Cardiac muscle cell (in vitro differentiated cells and primary cell): ENCODE results near the gene CCDC152. TPM values are rescaled to one million over a fixed set of nuclear protein-coding genes. Genes with fewer than 3 reads are reported as not detected.

Experiments used
- DNase-seq, 2 donors: peaks; one replicate each; pipeline versions ENCODE4 v3.0.0 to v3.0.0-alpha.2; 2010 to 2017; ENCODE audit warnings: low read depth in 1 of 2, low spot score in 1 of 2
- H3K27ac ChIP-seq: fragments of 200-600 bp; sonication (generic); 2 replicates; pipeline ENCODE4 v1.5.1; 2016
- H3K27me3 ChIP-seq: fragments of 200-600 bp; sonication (generic); 2 replicates; pipeline ENCODE4 v1.6.0; 2016; ENCODE audit warnings: control low read depth
- H3K36me3 ChIP-seq: fragments of 200-600 bp; sonication (generic); 2 replicates; pipeline ENCODE4 v1.5.1; 2016; ENCODE audit warnings: control low read depth
- H3K4me1 ChIP-seq: fragments of 200-600 bp; sonication (generic); 2 replicates; pipeline ENCODE4 v1.8.1; 2017; ENCODE audit warnings: low read depth, mild to moderate bottlenecking, mixed run types
- H3K4me3 ChIP-seq: fragments of 200-600 bp; sonication (generic); 2 replicates; pipeline ENCODE4 v1.5.1; 2016; ENCODE audit warnings: mild to moderate bottlenecking
- H3K9me3 ChIP-seq: fragments of 200-600 bp; sonication (generic); 2 replicates; pipeline ENCODE4 v1.5.1; 2017; ENCODE audit warnings: low read depth, mild to moderate bottlenecking, control low read depth
- CTCF ChIP-seq: IDR thresholded peaks from 2 replicates; pipeline ENCODE4 v1.5.1; 2012; ENCODE audit warnings: low read depth, mild to moderate bottlenecking, low read length
- polyA plus RNA-seq: library from polyadenylated mRNA; unstranded; fragments of >200 nt; fragmentation: Nextera tagmentation; extraction: Ambion mirVana; gene quantifications from 2 replicates; pipeline ENCODE4 v1.2.1, GENCODE V29; 2016
- total RNA-seq: library from RNA; depleted of rRNA; stranded (reverse); fragments of >200 nt; gene quantifications from 2 replicates; pipeline ENCODE4 v1.2.3, GENCODE V29; 2016

Gene CCDC152
- total and polyA plus RNA-seq, 2 experiments from 2014 or later, result 1.5 to 6.5 TPM

DNA sequence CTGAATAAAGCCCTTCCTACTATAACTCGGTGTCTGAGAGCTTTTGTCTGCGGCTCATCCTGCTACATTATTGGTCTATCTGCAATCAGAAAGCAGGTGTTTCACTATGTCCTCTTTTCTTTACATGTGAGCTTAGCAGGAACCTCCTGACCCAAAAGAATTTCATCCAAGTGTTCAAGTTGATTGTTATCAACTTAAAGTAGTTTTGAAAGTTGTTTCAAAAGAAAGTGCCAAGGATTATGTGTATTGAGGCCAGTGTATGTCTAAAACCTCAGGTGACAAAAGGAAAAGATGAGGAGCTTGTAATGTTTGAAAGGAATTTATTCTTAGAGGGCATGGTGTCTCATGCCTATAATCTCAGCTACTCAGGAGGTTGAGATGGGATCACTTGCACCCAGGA lies 63.1 kb downstream of the CCDC152 start:
- no peaks in the 10 kb centered on the region for H3K4me1 ChIP-seq
- H3K27me3 ChIP-seq, result no peaks in the 10 kb centered on the region
- DNase-seq, result no peak
- H3K27ac ChIP-seq, result no peak overlapping the region
- no peak for TF ChIP-seq CTCF
- H3K9me3 ChIP-seq, result no peaks in the 10 kb centered on the region
- no peaks in the 10 kb centered on the region for H3K36me3 ChIP-seq
- no peak overlapping the region for H3K4me3 ChIP-seq

DNA sequence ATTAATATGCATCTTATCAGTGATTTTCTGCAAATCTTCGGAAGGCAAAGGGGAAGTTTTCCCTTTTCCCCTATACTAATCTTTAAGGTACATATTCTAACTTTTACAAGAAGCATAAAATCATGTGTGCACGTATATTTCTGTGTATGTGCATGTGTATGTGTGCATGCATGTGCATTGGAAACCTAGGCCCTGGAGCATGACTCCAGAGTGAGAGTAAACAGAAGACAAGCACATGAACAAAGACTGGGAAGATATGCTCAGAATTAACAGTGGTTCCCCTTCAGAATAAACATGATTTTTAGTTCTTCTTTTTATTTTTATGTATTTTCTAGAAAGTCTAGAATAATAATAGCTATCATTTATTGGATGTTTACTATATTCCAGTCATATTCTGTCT lies 65.9 kb downstream of the CCDC152 start:
- no peak for TF ChIP-seq CTCF
- Histone ChIP-seq H3K27ac (no peak overlapping the region), H3K36me3 (no peaks in the 10 kb centered on the region), H3K27me3 (no peaks in the 10 kb centered on the region), H3K4me1 (no peaks in the 10 kb centered on the region), H3K9me3 (no peaks in the 10 kb centered on the region), H3K4me3 (no peak overlapping the region)
- no peak for DNase-seq

DNA sequence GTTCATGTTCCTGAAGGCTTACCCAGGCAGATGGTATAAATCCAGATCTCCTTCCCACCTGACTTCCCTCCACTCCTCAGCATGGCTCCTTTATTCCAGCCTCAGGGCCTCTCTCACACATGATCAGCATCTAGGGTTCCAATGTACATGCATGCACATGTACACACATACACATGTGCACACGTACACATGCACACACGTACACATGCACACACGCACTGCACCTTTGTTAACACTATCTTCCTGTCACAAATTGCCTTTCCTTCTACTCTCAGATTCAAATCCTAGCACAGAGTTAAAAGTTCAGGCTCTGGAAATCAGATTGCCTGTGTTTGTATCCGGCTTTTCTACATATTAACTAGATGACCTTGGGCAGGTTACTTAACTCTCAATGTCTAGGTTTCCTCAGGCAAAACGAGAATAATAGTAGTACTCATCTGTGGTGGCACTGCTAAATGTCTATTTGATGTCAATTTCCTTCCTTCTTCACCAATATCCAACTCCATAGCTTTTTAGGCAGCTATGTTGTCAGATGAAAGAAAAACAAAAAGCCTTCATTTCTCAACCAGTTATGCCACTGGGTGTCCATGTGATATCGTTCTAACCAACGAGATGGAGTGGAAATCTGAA lies 67.8 kb downstream of the CCDC152 start:
- no peak for TF ChIP-seq CTCF
- H3K27me3 ChIP-seq, result no peaks in the 10 kb centered on the region
- DNase-seq, result no peak
- no peaks in the 10 kb centered on the region for H3K4me1 ChIP-seq
- no peaks in the 10 kb centered on the region for H3K9me3 ChIP-seq
- no peak overlapping the region for H3K27ac ChIP-seq
- no peak overlapping the region for H3K4me3 ChIP-seq
- no peaks in the 10 kb centered on the region for H3K36me3 ChIP-seq

DNA sequence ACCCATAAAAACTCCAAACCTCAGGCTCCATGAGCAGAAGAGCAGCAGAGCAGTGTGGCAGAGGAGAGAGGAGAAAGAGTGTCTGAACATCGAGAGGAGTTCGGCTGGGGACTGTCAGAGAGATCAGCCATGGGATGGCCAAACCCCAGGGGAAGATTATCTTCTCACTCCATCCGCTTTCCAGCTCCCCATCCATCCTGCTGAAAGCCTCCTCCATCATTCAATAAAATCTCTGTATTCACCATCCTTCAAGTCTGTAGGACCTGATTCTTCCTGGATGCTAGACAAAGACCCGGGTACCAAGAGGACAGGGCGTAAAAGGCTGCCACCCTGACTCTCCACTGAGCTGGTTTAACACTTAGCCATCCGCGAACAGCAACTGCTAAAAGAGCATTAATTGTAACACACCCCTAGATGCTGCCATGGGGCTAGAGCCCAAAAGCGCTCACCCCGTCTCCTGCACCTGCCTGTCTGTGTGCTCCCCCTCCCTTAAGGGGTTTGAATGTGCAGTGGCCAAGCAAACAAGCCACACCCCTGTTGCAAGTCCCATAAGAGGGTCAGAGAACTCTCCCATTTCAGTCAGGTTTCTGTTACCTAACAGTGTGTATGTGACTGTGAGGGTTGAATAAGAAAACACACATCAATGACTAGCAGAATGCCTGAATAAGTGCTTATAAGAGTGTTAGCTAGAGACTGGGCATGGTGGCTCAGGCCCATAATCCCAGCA lies 69.0 kb downstream of the CCDC152 start:
- Histone ChIP-seq H3K4me1 (no peaks in the 10 kb centered on the region), H3K27ac (no peak overlapping the region), H3K36me3 (no peaks in the 10 kb centered on the region), H3K4me3 (no peak overlapping the region), H3K27me3 (no peaks in the 10 kb centered on the region), H3K9me3 (no peaks in the 10 kb centered on the region)
- TF ChIP-seq CTCF, result no peak
- no peak for DNase-seq

DNA sequence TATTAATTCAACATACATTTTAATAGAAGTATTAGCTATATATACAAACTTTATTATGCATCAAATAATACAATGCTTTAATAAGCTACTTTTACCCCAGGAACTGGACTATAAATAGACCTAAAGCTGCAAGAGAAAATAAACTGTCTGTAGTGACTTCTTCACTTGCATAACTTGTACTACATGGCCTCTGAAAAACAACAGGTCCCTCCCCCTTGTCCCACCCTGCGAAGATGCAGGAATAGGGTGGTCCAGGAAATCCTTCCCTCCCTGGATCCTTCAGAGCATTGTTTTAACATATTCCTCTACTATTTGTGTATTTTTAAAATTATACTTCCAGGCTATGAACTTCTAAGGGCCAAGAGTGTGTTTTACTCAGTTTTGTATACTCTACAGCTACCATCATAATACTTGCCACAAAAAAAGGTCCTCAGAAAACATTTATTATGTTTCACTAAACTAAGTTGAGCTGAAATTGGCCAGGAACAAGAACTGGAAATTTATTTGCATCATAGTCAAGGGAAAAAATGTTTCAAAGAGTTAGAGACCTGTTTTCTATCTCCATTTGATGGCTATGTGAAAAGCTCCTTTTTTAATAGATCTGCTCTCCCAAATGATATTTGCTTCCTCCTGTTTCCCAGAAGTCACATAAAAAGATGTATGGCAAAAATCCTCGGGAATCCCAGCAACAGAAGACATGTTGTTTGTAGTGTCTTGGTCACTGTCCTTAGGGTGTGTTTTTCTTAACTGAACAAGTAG lies 70.3 kb downstream of the CCDC152 start:
- Histone ChIP-seq H3K4me1 (no peaks in the 10 kb centered on the region), H3K4me3 (no peak overlapping the region), H3K27me3 (no peaks in the 10 kb centered on the region), H3K27ac (no peak overlapping the region), H3K36me3 (no peaks in the 10 kb centered on the region), H3K9me3 (no peaks in the 10 kb centered on the region)
- DNase-seq, result no peak
- TF ChIP-seq CTCF, result no peak
